ENCODE results near the gene AFG1L. TPM values are rescaled to one million over a fixed set of nuclear protein-coding genes. Genes with fewer than 3 reads are reported as not detected.
"Not testable (repeated sequence)": the region's sequence is repeated elsewhere in the genome, so short reads cannot be mapped to it uniquely, and the experiment has no call there.

The AFG1L gene
- total RNA-seq, 2 donors from 2014 or later = 5.9 to 7.2 TPM

GRCh38 chr6:108295676-108296075, 822 bp downstream of the AFG1L start:
- Mint-ChIP-seq H3K4me1 (ENCODE audit: low read depth) (peaks cover 17% of the 10 kb centered on the region), H3K27ac (peak overlapping the region; percentile 100), H3K9me3 (no peaks in the 10 kb centered on the region), H3K4me3 (peak overlapping the region; percentile 96 to 99), H3K27me3 (ENCODE audit: low read depth) (no peaks in the 10 kb centered on the region), H3K36me3 (ENCODE audit: insufficient read depth in 2 of 2) (peaks cover 3 to 4% of the 10 kb centered on the region in 2 donors)
- DNase-seq (no peak), ATAC-seq (replicated peaks in 1 of 2) (no peak)

- Mint-ChIP-seq H3K9me3 (no peaks in the 10 kb centered on the region), H3K4me3 (no peak overlapping the region), H3K27me3 (ENCODE audit: low read depth) (no peaks in the 10 kb centered on the region), H3K27ac (no peak overlapping the region), H3K4me1 (ENCODE audit: low read depth) (no peaks in the 10 kb centered on the region), H3K36me3 (ENCODE audit: insufficient read depth in 2 of 2) (no peaks in the 10 kb centered on the region)
- DNase-seq (no peak), ATAC-seq (replicated peaks in 1 of 2) (no peak)
Observed at GRCh38 chr6:108302386-108302785, 7.5 kb downstream of the AFG1L start.

GRCh38 chr6:108304646-108305045, 9.8 kb downstream of the AFG1L start:
- H3K36me3 Mint-ChIP-seq (ENCODE audit: insufficient read depth in 2 of 2) = no peaks in the 10 kb centered on the region
- no peak overlapping the region for H3K4me3 Mint-ChIP-seq
- H3K27ac Mint-ChIP-seq = no peak overlapping the region
- no peaks in the 10 kb centered on the region for H3K4me1 Mint-ChIP-seq (ENCODE audit: low read depth)
- no peaks in the 10 kb centered on the region for H3K9me3 Mint-ChIP-seq
- no peak for ATAC-seq (replicated peaks in 1 of 2)
- DNase-seq = no peak
- no peaks in the 10 kb centered on the region for H3K27me3 Mint-ChIP-seq (ENCODE audit: low read depth)

GRCh38 chr6:108308641-108309040, 13.8 kb downstream of the AFG1L start:
- not testable (repeated sequence) for H3K4me1 Mint-ChIP-seq (ENCODE audit: low read depth); DNase-seq; H3K36me3 Mint-ChIP-seq (ENCODE audit: insufficient read depth in 2 of 2); H3K27ac Mint-ChIP-seq; ATAC-seq (replicated peaks in 1 of 2); H3K4me3 Mint-ChIP-seq; H3K9me3 Mint-ChIP-seq; H3K27me3 Mint-ChIP-seq (ENCODE audit: low read depth)

GRCh38 chr6:108309844-108310243, 15.0 kb downstream of the AFG1L start:
- no peak overlapping the region for H3K4me3 Mint-ChIP-seq
- H3K27me3 Mint-ChIP-seq (ENCODE audit: low read depth) = no peaks in the 10 kb centered on the region
- no peaks in the 10 kb centered on the region for H3K4me1 Mint-ChIP-seq (ENCODE audit: low read depth)
- no peaks in the 10 kb centered on the region for H3K36me3 Mint-ChIP-seq (ENCODE audit: insufficient read depth in 2 of 2)
- H3K9me3 Mint-ChIP-seq = no peaks in the 10 kb centered on the region
- H3K27ac Mint-ChIP-seq = no peak overlapping the region
- DNase-seq = no peak
- no peak for ATAC-seq (replicated peaks in 1 of 2)

GRCh38 chr6:108312605-108313004, 17.8 kb downstream of the AFG1L start:
- no peaks in the 10 kb centered on the region for H3K27me3 Mint-ChIP-seq (ENCODE audit: low read depth)
- H3K36me3 Mint-ChIP-seq (ENCODE audit: insufficient read depth in 2 of 2) = no peaks in the 10 kb centered on the region
- no peak for ATAC-seq (replicated peaks in 1 of 2)
- H3K9me3 Mint-ChIP-seq = no peaks in the 10 kb centered on the region
- no peak overlapping the region for H3K27ac Mint-ChIP-seq
- peaks cover 7% of the 10 kb centered on the region for H3K4me1 Mint-ChIP-seq (ENCODE audit: low read depth)
- no peak overlapping the region for H3K4me3 Mint-ChIP-seq
- DNase-seq = no peak

GRCh38 chr6:108321253-108321747, 26.4 kb downstream of the AFG1L start:
- no peaks in the 10 kb centered on the region for H3K9me3 Mint-ChIP-seq
- H3K27me3 Mint-ChIP-seq (ENCODE audit: low read depth) = no peaks in the 10 kb centered on the region
- DNase-seq = no peak
- H3K4me1 Mint-ChIP-seq (ENCODE audit: low read depth) = no peaks in the 10 kb centered on the region
- no peaks in the 10 kb centered on the region for H3K36me3 Mint-ChIP-seq (ENCODE audit: insufficient read depth in 2 of 2)
- H3K27ac Mint-ChIP-seq = no peak overlapping the region
- no peak for ATAC-seq (replicated peaks in 1 of 2)
- no peak overlapping the region for H3K4me3 Mint-ChIP-seq

- Mint-ChIP-seq H3K9me3 (no peaks in the 10 kb centered on the region), H3K4me1 (ENCODE audit: low read depth) (no peaks in the 10 kb centered on the region), H3K27ac (no peak overlapping the region), H3K36me3 (ENCODE audit: insufficient read depth in 2 of 2) (peaks cover 0 to 1% of the 10 kb centered on the region in 2 donors), H3K27me3 (ENCODE audit: low read depth) (no peaks in the 10 kb centered on the region), H3K4me3 (no peak overlapping the region)
- ATAC-seq (replicated peaks in 1 of 2) (no peak), DNase-seq (no peak)
Observed at GRCh38 chr6:108322728-108323127, 27.9 kb downstream of the AFG1L start.

- DNase-seq (no peak), ATAC-seq (replicated peaks in 1 of 2) (no peak)
- Mint-ChIP-seq H3K27ac (no peak overlapping the region), H3K36me3 (ENCODE audit: insufficient read depth in 2 of 2) (peaks cover 0 to 3% of the 10 kb centered on the region in 2 donors), H3K4me3 (no peak overlapping the region), H3K9me3 (no peaks in the 10 kb centered on the region), H3K4me1 (ENCODE audit: low read depth) (no peaks in the 10 kb centered on the region), H3K27me3 (ENCODE audit: low read depth) (no peaks in the 10 kb centered on the region)
Observed at GRCh38 chr6:108323710-108324466, 29.0 kb downstream of the AFG1L start.

- H3K4me1 Mint-ChIP-seq (ENCODE audit: low read depth); H3K9me3 Mint-ChIP-seq: not testable (repeated sequence)
Observed at GRCh38 chr6:108330221-108330785, 35.4 kb downstream of the AFG1L start.

GRCh38 chr6:108330806-108331205, 36.0 kb downstream of the AFG1L start:
- Mint-ChIP-seq H3K4me3 (no peak overlapping the region), H3K27ac (no peak overlapping the region), H3K9me3 (no peaks in the 10 kb centered on the region), H3K36me3 (ENCODE audit: insufficient read depth in 2 of 2) (peaks cover 0 to 4% of the 10 kb centered on the region in 2 donors), H3K4me1 (ENCODE audit: low read depth) (no peaks in the 10 kb centered on the region), H3K27me3 (ENCODE audit: low read depth) (no peaks in the 10 kb centered on the region)
- DNase-seq (no peak), ATAC-seq (replicated peaks in 1 of 2) (no peak)

More at GRCh38 chr6:108330221-108330785, 35.4 kb downstream of the AFG1L start:
- H3K36me3 Mint-ChIP-seq (ENCODE audit: insufficient read depth in 2 of 2); DNase-seq; H3K27ac Mint-ChIP-seq; H3K27me3 Mint-ChIP-seq (ENCODE audit: low read depth); H3K4me3 Mint-ChIP-seq; ATAC-seq (replicated peaks in 1 of 2): not testable (repeated sequence)

- Mint-ChIP-seq H3K9me3 (no peaks in the 10 kb centered on the region), H3K36me3 (ENCODE audit: insufficient read depth in 2 of 2) (peaks cover 0 to 4% of the 10 kb centered on the region in 2 donors), H3K4me1 (ENCODE audit: low read depth) (no peaks in the 10 kb centered on the region), H3K4me3 (no peak overlapping the region), H3K27ac (no peak overlapping the region), H3K27me3 (ENCODE audit: low read depth) (no peaks in the 10 kb centered on the region)
- ATAC-seq (replicated peaks in 1 of 2) (no peak), DNase-seq (no peak)
Observed at GRCh38 chr6:108331982-108332381, 37.1 kb downstream of the AFG1L start.

GRCh38 chr6:108336971-108337370, 42.1 kb downstream of the AFG1L start:
- no peak for DNase-seq
- ATAC-seq (replicated peaks in 1 of 2) = no peak
- Mint-ChIP-seq H3K9me3 (no peaks in the 10 kb centered on the region), H3K27me3 (ENCODE audit: low read depth) (no peaks in the 10 kb centered on the region), H3K27ac (no peak overlapping the region), H3K36me3 (ENCODE audit: insufficient read depth in 2 of 2) (no peaks in the 10 kb centered on the region), H3K4me3 (no peak overlapping the region), H3K4me1 (ENCODE audit: low read depth) (no peaks in the 10 kb centered on the region)

GRCh38 chr6:108337721-108338120, 42.9 kb downstream of the AFG1L start:
- DNase-seq = no peak
- H3K9me3 Mint-ChIP-seq = no peaks in the 10 kb centered on the region
- no peaks in the 10 kb centered on the region for H3K4me1 Mint-ChIP-seq (ENCODE audit: low read depth)
- H3K36me3 Mint-ChIP-seq (ENCODE audit: insufficient read depth in 2 of 2) = no peaks in the 10 kb centered on the region
- no peak overlapping the region for H3K27ac Mint-ChIP-seq
- H3K27me3 Mint-ChIP-seq (ENCODE audit: low read depth) = no peaks in the 10 kb centered on the region
- no peak for ATAC-seq (replicated peaks in 1 of 2)
- H3K4me3 Mint-ChIP-seq = no peak overlapping the region
